HFFc6 (cell line): Measurements from ENCODE around the gene LRP2. TPM values are rescaled to one million over a fixed set of nuclear protein-coding genes. Genes with fewer than 3 reads are reported as not detected.

Source experiments
- DNase-seq: peaks from one replicate; pipeline ENCODE4 v3.0.0-alpha.2; 2018
- H3K27ac Mint-ChIP-seq: 2 replicates; pipeline ENCODE4 v1.8.0; 2020; ENCODE audit warnings: mild to moderate bottlenecking, mixed read lengths
- H3K27me3 Mint-ChIP-seq: 2 replicates; pipeline ENCODE4 v1.8.0; 2021; ENCODE audit warnings: mild to moderate bottlenecking, moderate library complexity, mixed read lengths; ENCODE audit not compliant: insufficient read depth
- H3K36me3 Mint-ChIP-seq: 2 replicates; pipeline ENCODE4 v1.8.0; 2021; ENCODE audit warnings: low read depth, mixed read lengths
- H3K4me1 Mint-ChIP-seq: 2 replicates; pipeline ENCODE4 v1.8.0; 2020; ENCODE audit warnings: low read depth, mixed read lengths
- H3K4me3 Mint-ChIP-seq: 2 replicates; pipeline ENCODE4 v1.8.0; 2020; ENCODE audit warnings: mild to moderate bottlenecking, moderate library complexity, mixed read lengths
- H3K9me3 Mint-ChIP-seq: 2 replicates; pipeline ENCODE4 v1.8.0; 2020; ENCODE audit warnings: mild to moderate bottlenecking, mixed read lengths
- CTCF ChIP-seq: fragments of 200-600 bp; sonication (generic); IDR thresholded peaks from 2 replicates; pipeline ENCODE4 v1.5.0; 2021; ENCODE audit warnings: antibody characterized with exemption, mild to moderate bottlenecking
- total RNA-seq, 6 experiments: library from RNA; stranded (reverse); fragmentation: NEBNext Ultra II Directional; extraction: Animal tissue kit (Norgen Biotek cat#: 25700); gene quantifications; 2 replicates in 1 of 6; 3 replicates in 5 of 6; pipeline ENCODE4 v1.2.3, GENCODE V29; 2021

Gene LRP2
- total RNA-seq, 6 experiments from 2014 or later = not detected

- Mint-ChIP-seq H3K27me3 (no peaks in the 10 kb centered on the region), H3K9me3 (peaks cover 26% of the 10 kb centered on the region), H3K27ac (no peak overlapping the region), H3K4me1 (no peaks in the 10 kb centered on the region), H3K36me3 (no peaks in the 10 kb centered on the region), H3K4me3 (no peak overlapping the region)
- DNase-seq = no peak
- no peak for TF ChIP-seq CTCF
These were observed 190.1 kb downstream of the LRP2 start for GRCh38 chr2:169172151-169172735.

DNA sequence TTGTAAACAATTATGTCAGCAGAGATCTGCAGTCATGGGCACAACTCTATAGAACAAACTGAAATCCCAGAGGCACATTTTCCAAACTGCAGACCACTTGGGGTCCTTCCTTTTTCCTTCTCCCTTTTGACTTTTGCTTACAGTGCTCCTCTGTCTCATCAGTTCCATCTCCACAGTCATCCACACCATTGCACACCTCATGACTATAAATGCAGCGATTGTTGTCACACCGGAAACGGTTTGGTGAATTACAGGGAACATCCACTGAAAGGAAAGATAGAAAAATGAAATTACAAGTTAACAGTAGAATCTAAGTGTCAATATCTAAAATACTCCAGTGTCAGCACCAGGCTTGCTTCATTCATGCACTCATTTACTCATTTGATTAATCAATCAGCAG, 196.5 kb downstream of the LRP2 start:
- TF ChIP-seq CTCF = no peak
- Mint-ChIP-seq H3K4me1 (no peaks in the 10 kb centered on the region), H3K9me3 (peaks cover 23% of the 10 kb centered on the region), H3K27ac (no peak overlapping the region), H3K36me3 (no peaks in the 10 kb centered on the region), H3K27me3 (no peaks in the 10 kb centered on the region), H3K4me3 (no peak overlapping the region)
- no peak for DNase-seq

- DNase-seq = no peak
- Mint-ChIP-seq H3K27me3 (no peaks in the 10 kb centered on the region), H3K27ac (no peak overlapping the region), H3K4me1 (no peaks in the 10 kb centered on the region), H3K4me3 (no peak overlapping the region), H3K9me3 (peaks cover 19% of the 10 kb centered on the region), H3K36me3 (no peaks in the 10 kb centered on the region)
- TF ChIP-seq CTCF = no peak
These were observed 198.0 kb downstream of the LRP2 start for GRCh38 chr2:169164311-169164710.

- H3K4me1 Mint-ChIP-seq = no peaks in the 10 kb centered on the region
- no peaks in the 10 kb centered on the region for H3K36me3 Mint-ChIP-seq
- no peak overlapping the region for H3K27ac Mint-ChIP-seq
- H3K9me3 Mint-ChIP-seq = peaks cover 19% of the 10 kb centered on the region
- H3K4me3 Mint-ChIP-seq = no peak overlapping the region
- no peak for DNase-seq
- no peak for TF ChIP-seq CTCF
- no peaks in the 10 kb centered on the region for H3K27me3 Mint-ChIP-seq
These were observed 199.7 kb downstream of the LRP2 start for GRCh38 chr2:169162613-169163012.

DNA sequence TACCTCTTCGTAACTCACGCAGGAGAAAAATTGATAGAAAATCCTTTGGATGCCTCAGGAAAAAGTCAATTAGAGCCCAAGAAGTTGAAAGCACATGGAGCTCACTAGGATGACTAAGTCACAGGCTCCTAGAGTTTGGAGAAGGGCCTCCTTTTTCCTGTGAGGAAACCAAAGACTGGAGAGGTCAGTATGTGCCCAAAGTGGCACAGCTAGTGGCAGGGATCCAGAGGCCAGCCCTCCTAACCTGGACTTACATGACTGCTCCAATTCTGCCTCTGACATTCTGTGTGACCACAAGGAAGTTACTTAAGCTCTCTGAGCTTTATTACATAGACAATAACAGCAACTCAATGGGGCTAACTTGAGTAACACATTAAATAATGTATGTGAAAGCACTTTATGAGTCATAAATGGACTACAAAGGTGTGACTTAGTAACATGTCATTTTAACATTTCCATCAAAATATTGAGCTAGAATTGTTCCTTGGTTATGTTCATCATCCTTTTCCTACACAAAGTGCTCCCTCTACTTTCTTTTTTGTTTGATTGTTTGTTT, 201.3 kb downstream of the LRP2 start:
- TF ChIP-seq CTCF = no peak
- H3K4me3 Mint-ChIP-seq = no peak overlapping the region
- peaks cover 24% of the 10 kb centered on the region for H3K9me3 Mint-ChIP-seq
- no peaks in the 10 kb centered on the region for H3K4me1 Mint-ChIP-seq
- no peaks in the 10 kb centered on the region for H3K36me3 Mint-ChIP-seq
- H3K27ac Mint-ChIP-seq = no peak overlapping the region
- no peak for DNase-seq
- no peaks in the 10 kb centered on the region for H3K27me3 Mint-ChIP-seq
